Keratinocyte (primary cell): ENCODE data around the gene RABGAP1.

Source experiments
- EZH2 ChIP-seq: IDR thresholded peaks from one replicate; pipeline ENCODE4 v1.6.1; 2012; ENCODE audit warnings: inconsistent platforms, mild to moderate bottlenecking, low read length, moderate library complexity
- TF ChIP-seq, protein P1 (sequence below), 3 experiments: IDR thresholded peaks in 1 of 3; conservative IDR thresholded peaks in 1 of 3; optimal IDR thresholded peaks in 1 of 3; 2 replicates in 2 of 3; 3 replicates in 1 of 3; pipeline versions ENCODE3 to v1.5.1; 2011; ENCODE audit warnings: low read length in 3 of 3, mild to moderate bottlenecking in 3 of 3, moderate library complexity in 2 of 3, control low read depth in 1 of 3, inconsistent platforms in 1 of 3; ENCODE audit not compliant: insufficient read depth in 2 of 3; ENCODE audit errors: extremely low read depth in 1 of 3

DNA sequence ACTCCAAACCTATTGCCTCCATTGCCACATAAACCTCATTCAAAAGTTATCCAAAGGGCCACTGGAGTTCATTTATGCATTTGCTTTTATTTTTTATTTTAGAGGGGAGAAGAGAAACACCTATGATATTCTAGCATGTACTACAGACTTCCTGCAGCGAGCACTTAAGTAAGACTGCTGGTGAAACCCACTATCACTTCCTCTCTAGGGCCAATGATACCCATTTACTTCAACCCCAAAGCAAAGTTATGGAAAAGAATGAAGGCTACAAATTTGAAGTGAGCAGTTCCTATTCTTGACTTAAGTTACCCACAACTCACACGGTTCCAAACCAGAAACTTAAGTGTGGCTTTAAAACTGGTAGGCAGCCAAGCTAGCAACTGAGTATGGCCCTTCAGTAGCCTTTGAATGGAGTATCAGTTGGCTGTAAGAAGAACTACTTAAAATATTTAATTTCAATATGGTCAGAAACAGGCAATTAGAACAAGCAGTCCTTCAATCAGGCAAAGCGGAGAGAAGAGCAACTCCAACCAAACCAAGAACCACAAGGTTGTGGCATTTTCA lies 186.8 kb downstream of the RABGAP1 start:
- TF ChIP-seq, protein P1, sequence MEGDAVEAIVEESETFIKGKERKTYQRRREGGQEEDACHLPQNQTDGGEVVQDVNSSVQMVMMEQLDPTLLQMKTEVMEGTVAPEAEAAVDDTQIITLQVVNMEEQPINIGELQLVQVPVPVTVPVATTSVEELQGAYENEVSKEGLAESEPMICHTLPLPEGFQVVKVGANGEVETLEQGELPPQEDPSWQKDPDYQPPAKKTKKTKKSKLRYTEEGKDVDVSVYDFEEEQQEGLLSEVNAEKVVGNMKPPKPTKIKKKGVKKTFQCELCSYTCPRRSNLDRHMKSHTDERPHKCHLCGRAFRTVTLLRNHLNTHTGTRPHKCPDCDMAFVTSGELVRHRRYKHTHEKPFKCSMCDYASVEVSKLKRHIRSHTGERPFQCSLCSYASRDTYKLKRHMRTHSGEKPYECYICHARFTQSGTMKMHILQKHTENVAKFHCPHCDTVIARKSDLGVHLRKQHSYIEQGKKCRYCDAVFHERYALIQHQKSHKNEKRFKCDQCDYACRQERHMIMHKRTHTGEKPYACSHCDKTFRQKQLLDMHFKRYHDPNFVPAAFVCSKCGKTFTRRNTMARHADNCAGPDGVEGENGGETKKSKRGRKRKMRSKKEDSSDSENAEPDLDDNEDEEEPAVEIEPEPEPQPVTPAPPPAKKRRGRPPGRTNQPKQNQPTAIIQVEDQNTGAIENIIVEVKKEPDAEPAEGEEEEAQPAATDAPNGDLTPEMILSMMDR (optimal IDR thresholded peaks at IDR 0.05 in 1 of 3, IDR thresholded peaks at IDR 0.05 in 1 of 3, conservative IDR thresholded peaks at IDR 0.05 in 1 of 3; ENCODE audit: extremely low read depth in 1 of 3, insufficient read depth in 2 of 3, low read length in 3 of 3): no peak
- TF ChIP-seq EZH2: no peak
